CD4-positive, alpha-beta T cell treated with Interleukin-4 for 4 hours (primary cell): ENCODE data around the gene ZNF350.
"Not testable (repeated sequence)": the region's sequence is repeated elsewhere in the genome, so short reads cannot be mapped to it uniquely, and the experiment has no call there.

Experiments used
- DNase-seq: peaks from one replicate; pipeline ENCODE4 v3.0.0-alpha.2; 2020

The ZNF350 gene

GRCh38 chr19:51986309-51987291 is at the start of gene ZNF350:
Gene ZNF350 (minus strand): TSS chr19:51986840. CDS start chr19:51974360, 12,480 bp downstream.
- DNase-seq: peak; percentile 96

DNA sequence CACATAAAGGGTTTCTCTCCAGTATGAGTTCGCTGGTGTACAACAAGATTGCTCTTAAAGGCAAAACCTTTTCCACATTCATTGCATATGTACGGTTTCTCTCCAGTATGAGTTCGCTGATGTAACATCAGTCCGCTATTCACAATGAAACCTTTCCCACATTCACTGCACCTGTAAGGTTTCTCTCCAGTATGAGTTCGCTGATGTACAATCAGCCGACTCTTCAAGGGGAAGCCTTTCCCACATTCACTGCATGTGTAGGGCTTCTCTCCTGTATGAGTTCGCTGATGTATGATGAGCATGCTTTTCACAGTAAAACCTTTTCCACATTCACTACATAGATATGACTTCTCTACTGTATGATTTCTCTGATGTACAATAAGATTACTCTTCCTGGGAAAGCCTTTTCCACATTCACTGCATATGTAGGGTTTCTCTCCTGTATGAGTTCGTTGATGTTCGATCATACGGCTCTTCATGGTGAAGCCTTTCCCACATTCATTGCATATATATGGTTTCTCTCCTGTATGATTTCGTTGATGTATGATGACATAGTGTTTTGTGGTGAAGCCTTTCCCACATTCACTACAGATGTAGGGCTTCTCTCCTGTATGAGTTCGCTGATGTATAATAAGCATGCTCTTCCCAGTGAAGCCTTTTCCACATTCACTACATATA is 47.5 kb upstream of the ZNF350 start:
- DNase-seq: no peak

DNA sequence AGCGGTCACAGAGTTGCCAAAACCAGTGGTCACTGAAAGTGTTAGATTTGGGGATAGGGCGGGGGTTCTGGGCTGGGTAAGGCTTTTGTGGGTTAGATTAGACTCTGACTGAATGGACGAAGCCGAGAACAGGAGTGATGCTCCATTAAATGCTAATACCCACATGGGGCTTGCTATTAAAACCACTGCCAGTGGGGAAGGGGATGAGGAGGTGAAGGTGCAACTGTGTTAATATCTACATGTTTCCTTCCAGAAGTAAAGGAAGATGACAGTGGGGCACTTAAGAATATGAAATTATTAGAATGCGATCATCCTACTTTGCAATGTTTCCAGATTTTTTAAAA is 42.1 kb upstream of the ZNF350 start:
- no peak for DNase-seq

GRCh38 chr19:52028027-52028779 is 41.6 kb upstream of the ZNF350 start, which contains the start of gene ZNF614:
Gene ZNF614 (minus strand): TSS chr19:52028379. CDS start chr19:52025745, 2,634 bp downstream.
- DNase-seq: peak; percentile 85

DNA sequence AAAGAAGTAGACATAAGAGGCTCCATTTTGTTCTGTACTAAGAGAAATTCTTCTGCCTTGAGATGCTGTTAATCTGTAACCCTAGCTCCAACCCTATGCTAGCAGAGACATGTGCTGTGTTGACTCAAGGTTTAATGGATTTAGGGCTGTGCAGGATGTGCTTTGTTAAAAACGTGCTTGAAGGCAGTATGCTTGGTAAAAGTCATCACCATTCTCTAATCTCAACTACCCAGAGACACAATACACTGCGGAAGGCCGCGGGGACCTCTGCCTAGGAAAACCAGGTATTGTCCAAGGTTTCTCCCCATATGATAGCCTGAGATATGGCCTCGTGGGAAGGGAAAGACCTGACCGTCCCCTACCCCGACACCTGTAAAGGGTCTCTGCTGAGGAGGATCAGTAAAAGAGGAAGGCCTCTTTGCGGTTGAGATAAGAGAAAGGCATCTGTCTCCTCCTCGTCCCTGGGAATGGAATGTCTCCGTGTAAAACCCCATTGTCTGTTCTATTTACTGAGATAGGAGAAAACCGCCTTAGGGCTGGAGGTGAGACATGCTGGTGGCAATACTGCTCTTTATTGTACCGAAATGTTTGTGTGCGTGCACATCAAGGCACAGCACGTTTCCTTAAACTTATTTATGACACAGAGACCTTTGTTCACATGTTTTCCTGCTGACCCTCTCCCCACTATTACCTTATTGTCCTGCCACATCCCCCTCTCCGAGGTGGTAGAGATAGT is 39.8 kb upstream of the ZNF350 start:
- DNase-seq: not testable (repeated sequence)

DNA sequence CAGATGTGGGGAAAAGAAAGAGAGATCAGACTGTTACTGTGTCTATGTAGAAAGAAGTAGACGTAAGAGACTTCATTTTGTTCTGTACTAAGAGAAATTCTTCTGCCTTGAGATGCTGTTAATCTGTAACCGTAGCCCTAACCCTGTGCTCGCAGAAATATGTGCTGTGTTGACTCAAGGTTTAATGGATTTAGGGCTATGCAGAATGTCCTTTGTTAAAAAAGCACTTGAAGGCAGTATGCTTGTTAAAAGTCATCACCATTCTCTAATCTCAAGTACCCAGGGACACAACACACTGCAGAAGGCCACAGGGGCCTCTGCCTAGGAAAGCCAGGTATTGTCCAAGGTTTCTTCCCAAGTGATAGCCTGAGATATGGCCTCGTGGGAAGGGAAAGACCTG is 37.8 kb upstream of the ZNF350 start:
- not testable (repeated sequence) for DNase-seq

- no peak for DNase-seq
Observed at GRCh38 chr19:52022193-52022592, 35.6 kb upstream of the ZNF350 start.

GRCh38 chr19:52020506-52020905 is 33.9 kb upstream of the ZNF350 start:
- DNase-seq: no peak

DNA sequence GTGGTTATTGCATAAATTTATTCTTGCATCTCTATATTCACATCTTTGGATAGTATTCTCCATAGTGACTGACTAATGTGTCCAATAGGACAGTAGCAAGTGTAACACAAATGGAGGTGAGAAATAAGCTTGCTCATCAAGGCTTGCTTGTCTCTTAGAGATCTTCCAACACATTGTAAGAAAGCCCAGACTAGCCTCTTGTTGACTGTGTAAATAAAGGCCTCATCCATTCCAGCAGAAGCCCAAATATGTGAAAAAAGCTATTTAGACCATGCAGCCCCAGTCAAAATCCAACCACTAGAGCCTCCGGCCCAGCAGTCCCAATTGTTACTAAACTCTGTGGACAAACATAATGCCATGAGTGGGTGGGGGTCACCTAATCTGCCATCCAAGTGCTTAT is 24.0 kb upstream of the ZNF350 start:
- no peak for DNase-seq

DNA sequence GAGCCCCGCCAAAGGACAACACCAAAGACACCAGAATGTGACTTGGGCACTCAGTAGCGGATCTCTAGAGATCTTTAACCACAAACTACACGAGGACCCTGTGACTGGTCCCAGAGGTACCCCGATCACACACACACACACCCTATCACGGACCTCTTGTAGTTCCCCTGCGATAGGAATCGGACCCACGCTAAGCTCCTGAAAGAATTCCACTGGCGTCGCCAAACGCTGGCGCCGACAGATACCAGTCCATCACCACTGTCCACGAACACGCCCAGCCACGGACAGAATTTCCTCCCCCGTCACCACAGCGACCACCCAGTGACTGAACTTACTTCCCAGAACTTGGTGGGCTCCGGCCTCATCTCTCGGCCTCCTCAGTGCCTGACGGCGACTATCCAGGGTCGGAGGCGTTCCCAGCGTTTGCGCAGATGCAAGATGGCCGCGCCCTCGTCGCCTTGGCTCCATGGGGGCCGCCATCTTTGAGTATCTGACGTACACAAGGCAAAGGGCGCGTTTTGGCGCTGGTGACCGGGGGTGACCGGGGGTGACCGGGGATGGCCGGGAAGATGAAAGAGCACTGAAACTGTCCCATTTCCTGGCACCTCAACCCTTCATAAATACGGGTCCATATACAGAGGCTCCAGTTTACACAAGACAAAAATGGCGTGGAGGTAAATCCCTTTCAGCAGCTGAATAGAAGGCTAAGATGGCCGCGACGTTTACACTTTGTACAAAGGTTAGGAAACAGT is 21.3 kb upstream of the ZNF350 start, which contains the start of gene ZNF615:
Gene ZNF615 (minus strand): TSS at position 406 of the 752 bp plus-strand sequence. CDS start 4,500 bp downstream, outside the sequence.
- DNase-seq: peak; percentile 83

DNA sequence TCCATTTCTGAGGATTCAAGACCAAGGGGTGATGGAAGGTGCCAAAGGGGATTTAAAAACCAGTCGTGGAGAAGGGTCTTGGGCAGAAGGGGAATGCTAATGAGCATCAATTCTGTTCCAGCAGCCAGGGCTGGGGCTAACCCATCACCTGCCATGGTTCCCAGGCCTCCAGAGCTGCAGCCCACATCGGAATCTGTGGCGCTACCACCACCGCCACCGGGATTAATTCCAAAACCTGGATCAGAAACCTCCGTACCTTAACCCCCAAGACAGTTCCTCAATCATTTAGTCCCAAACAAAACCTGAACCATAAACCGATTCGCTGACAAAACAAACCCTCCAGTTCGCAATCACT is 20.8 kb upstream of the ZNF350 start:
- DNase-seq: no peak

DNA sequence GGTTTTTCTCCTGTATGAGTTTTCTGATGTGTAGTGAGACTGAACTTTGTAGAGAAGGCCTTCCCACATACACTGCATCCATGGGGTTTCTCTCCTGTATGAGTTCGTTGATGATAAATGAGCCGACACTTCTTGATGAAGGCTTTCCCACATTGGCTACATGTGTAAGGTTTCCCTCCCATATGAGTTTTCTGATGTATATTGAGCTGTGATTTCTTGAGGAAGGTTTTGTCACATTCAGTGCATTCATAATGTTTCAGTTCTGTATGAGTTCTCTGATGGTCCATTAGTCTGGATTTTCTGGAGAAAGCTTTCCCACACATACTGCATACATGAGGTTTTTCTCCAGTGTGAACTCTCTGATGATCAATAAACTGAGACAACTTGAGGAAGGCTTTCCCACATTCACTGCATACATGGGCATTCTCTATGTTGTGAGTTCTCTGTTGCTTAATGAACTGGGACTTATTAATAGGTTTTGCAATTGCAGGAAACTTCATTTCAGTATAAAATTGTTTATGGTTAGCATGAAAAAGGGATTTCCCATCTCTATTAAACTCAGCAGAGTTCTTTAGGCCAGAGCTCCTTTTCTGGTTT is 7.5 kb upstream of the ZNF350 start:
- no peak for DNase-seq

GRCh38 chr19:51993422-51993821 is 6.8 kb upstream of the ZNF350 start:
- DNase-seq: no peak

- DNase-seq: no peak
Observed at GRCh38 chr19:51983361-51983760, 3.3 kb downstream of the ZNF350 start.

DNA sequence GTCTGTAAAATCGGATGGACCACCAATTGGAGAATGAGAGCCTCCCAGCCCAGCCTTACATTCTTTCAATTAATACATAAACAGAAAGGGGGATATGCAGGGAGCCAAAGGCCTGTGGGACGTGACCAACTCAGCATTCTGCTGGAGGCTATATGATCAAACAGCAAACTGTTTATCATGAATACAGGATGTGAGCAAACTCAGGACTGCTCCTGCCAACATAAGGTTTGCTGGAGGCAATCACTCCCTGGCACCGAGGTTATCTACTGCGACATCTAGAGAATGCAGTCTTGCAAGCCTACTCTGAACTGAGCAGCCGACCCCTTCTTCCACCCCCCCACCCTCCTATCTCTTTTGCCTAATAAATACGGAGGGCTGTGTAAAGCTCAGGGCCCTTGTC is 5.7 kb downstream of the ZNF350 start:
- not testable (repeated sequence) for DNase-seq

- DNase-seq: no peak
Observed at GRCh38 chr19:51980116-51980736, 6.4 kb downstream of the ZNF350 start.

DNA sequence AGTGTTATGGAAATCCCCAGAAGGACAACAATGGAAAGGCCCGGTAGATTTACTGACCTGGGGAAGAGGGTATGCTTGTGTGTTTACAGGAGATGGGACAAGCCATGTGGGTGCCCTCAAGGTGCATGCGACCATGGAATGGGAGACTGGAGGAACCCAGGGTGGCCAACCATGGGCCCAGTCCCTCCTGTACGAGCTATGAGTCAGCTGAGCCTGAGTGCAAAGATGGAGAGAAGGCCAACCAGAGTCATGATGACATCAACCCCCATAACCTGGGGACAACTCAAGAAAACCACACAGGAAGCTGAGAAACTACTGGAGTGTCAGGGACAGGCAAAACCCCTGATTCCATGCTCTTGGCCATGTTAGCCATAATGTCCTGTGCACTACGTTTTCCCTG is 7.8 kb downstream of the ZNF350 start:
- DNase-seq: no peak

- no peak for DNase-seq
Observed at GRCh38 chr19:51977346-51977745, 9.3 kb downstream of the ZNF350 start.

- DNase-seq: no peak
Observed at GRCh38 chr19:51976852-51977251, 9.8 kb downstream of the ZNF350 start.

DNA sequence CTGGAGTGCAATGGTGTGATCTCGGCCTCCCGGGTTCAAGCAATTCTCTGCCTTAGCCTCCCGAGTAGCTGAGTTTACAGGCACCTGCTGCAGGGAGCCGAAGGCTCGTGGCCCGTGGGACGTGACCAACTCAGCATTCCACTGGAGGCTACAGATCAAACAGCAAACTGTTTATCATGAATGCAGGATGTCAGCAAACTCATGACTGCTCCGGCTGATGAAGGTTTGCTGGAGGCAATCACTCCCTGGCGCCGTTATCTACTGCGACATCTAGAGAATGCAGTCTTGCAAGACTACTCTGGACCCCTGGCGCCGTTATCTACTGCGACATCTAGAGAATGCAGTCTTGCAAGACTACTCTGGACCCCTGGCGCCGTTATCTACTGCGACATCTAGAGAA is 10.9 kb downstream of the ZNF350 start:
- not testable (repeated sequence) for DNase-seq

- peak; percentile 1 for DNase-seq
Observed at GRCh38 chr19:51971624-51972023, 15.0 kb downstream of the ZNF350 start.
